Heart left ventricle (tissue), 16 donors: ENCODE data around the gene MGAM2. TPM values are rescaled to one million over a fixed set of nuclear protein-coding genes. Genes with fewer than 3 reads are reported as not detected.
"Not testable (repeated sequence)": the region's sequence is repeated elsewhere in the genome, so short reads cannot be mapped to it uniquely, and the experiment has no call there.

Experiments
- ATAC-seq, 4 donors: fragments of 200-7000 bp; cut with Tn5 transposase; one replicate each; pipeline ENCODE4 v1.9.1; 2020 to 2022; ENCODE audit warnings: moderate library complexity in 4 of 4, mild to moderate bottlenecking in 3 of 4, moderate number of reproducible peaks in 1 of 4
- DNase-seq, 5 donors: peaks; one replicate each; pipeline ENCODE4 v3.0.0-alpha.2; 2020
- H3K27ac ChIP-seq, 12 donors: fragments of 200-600 bp; sonication (generic) in 4 of 12; one replicate each; pipeline versions ENCODE4 v1.5.0 to v1.8.0; 2016 to 2022; ENCODE audit warnings: mild to moderate bottlenecking in 2 of 12
- H3K27me3 ChIP-seq, 9 donors: fragments of 200-600 bp; sonication (generic) in 2 of 9; one replicate each; pipeline versions ENCODE4 v1.5.1 to v1.8.0; 2016 to 2022; ENCODE audit warnings: mild to moderate bottlenecking in 3 of 9
- H3K36me3 ChIP-seq, 9 donors: fragments of 200-600 bp; sonication (generic) in 2 of 9; one replicate each; pipeline versions ENCODE4 v1.5.0 to v1.8.0; 2018 to 2022; ENCODE audit warnings: mild to moderate bottlenecking in 2 of 9
- H3K4me1 ChIP-seq, 12 donors: fragments of 200-600 bp; sonication (generic) in 4 of 12; one replicate each; pipeline versions ENCODE4 v1.5.0 to v1.8.0; 2016 to 2022; ENCODE audit warnings: mild to moderate bottlenecking in 3 of 12
- H3K4me3 ChIP-seq, 12 donors: fragments of 200-600 bp; sonication (generic) in 4 of 12; one replicate each; pipeline versions ENCODE4 v1.5.0 to v1.8.0; 2017 to 2022; ENCODE audit warnings: mild to moderate bottlenecking in 9 of 12, moderate library complexity in 4 of 12
- H3K9me3 ChIP-seq, 12 donors: fragments of 200-600 bp; sonication (generic) in 4 of 12; one replicate each; pipeline versions ENCODE4 v1.5.0 to v1.8.0; 2016 to 2022; ENCODE audit warnings: mild to moderate bottlenecking in 1 of 12
- CTCF ChIP-seq, 12 donors: fragments of 200-600 bp; sonication (generic) in 4 of 12; IDR thresholded peaks; one replicate each; pipeline versions ENCODE4 v1.5.0 to v1.8.0; 2018 to 2022; ENCODE audit warnings: antibody characterized with exemption in 12 of 12, mild to moderate bottlenecking in 5 of 12
- POLR2A ChIP-seq, 2 donors: fragments of 450-650 bp; IDR thresholded peaks; one replicate each; pipeline ENCODE4 v1.6.1; 2017; ENCODE audit warnings: antibody characterized with exemption in 2 of 2, mild to moderate bottlenecking in 2 of 2, moderate library complexity in 2 of 2
- WGBS, 4 donors: extraction: QIAGEN DNeasy Blood & Tissue Kit in 2 of 4; methylation state at CpG; one replicate each; pipeline versions ENCODE4 v1.1.5 to v1.1.7; 2013 to 2018; 5-methylcytosine and 5-hydroxymethylcytosine counted together
- intact Hi-C, 10 donors: fragments of 100-400 bp; cut with DNase I; formaldehyde crosslinking; loops; one replicate each; pipeline versions ENCODE4 v1.11.1 to v1.14.2; 2022
- polyA plus RNA-seq, 2 donors: library from polyadenylated mRNA; stranded (reverse); fragments of 200-250 nt; gene quantifications; one replicate each; pipeline ENCODE4 v1.2.3, GENCODE V29; 2013
- total RNA-seq, 9 donors: library from RNA; depleted of rRNA in 2 of 9; stranded (reverse); fragments of >200 nt in 2 of 9; fragmentation: NEBNext Ultra II Directional in 3 of 9; extraction: Animal tissue kit (Norgen Biotek cat#: 25700) in 3 of 9; gene quantifications; one replicate each; pipeline versions ENCODE4 v1.1.0 to v1.2.4, GENCODE V29; 2016 to 2023
- donor health status: ischemic (EF 13 %, LVEDD 7.1; RV severe dilation, severe dysfunction).
- donor health status: healthy with polysubstance abuse.
- donor health status: DM: no; HTN: yes; CAD: no.
- donor health status: DM: no; HTN: no; CAD: no.
- donor health status: ischemic (EF 25% LVEDD 6.9; RV normal size, moderate dysfunction).
- donor health status: ischemic (EF 25% LVEDD 5.7; RV mildly dilated, moderate dysfunction).
- donor health status: healthy.
- donor health status: DM: yes; HTN: yes; CAD: no.
- donor health status: ischemic (EF 35%, LVEDD 5.7; RV mildly dilated, moderate dysfunction).
- donor health status: nonischemic (EF 11% LVEDD 7.7; RV severe dilation, severe dysfunction).
- donor health status: DM: yes; HTN: yes; CAD: no.
- donor health status: PGD.
- donor health status: ischemic (EF 29% LVEDD 5.4; RV normal size, mild dysfunction).
- donor health status: nonischemic (EF 23%, LVEDD 6.1; RV moderate dilation, normal function).

Gene MGAM2
- total and polyA plus RNA-seq, 11 donors: 0.01 to 0.13 (median 0.07) TPM; not detected in 4

- Histone ChIP-seq H3K36me3 (no peaks in the 10 kb centered on the region), H3K27me3 (no peaks in the 10 kb centered on the region), H3K4me1 (no peaks in the 10 kb centered on the region), H3K9me3 (no peaks in the 10 kb centered on the region), H3K4me3 (no peak overlapping the region), H3K27ac (no peak overlapping the region)
- intact Hi-C loops: no loop called here
- ATAC-seq (no peak), DNase-seq (no peak)
- TF ChIP-seq POLR2A (IDR thresholded peaks at IDR 0.05) (no peak), CTCF (IDR thresholded peaks at IDR 0.05) (no peak)
- 59 to 74% (median 61%) methylated on average over 2 of the region's 2 CpGs for WGBS, 4 donors
These were observed 19.6 kb upstream of the MGAM2 start for GRCh38 chr7:142091961-142092360.

- no peak for DNase-seq
- Histone ChIP-seq H3K36me3 (no peaks in the 10 kb centered on the region), H3K9me3 (no peaks in the 10 kb centered on the region), H3K4me3 (no peak overlapping the region), H3K27ac (no peak overlapping the region), H3K27me3 (no peaks in the 10 kb centered on the region), H3K4me1 (no peaks in the 10 kb centered on the region)
- 73 to 85% (median 82%) methylated on average over 6 of the region's 6 CpGs for WGBS, 4 donors
- TF ChIP-seq POLR2A (IDR thresholded peaks at IDR 0.05) (no peak), CTCF (IDR thresholded peaks at IDR 0.05) (no peak)
- ATAC-seq: no peak
- intact Hi-C loops: no loop called here
These were observed 16.7 kb upstream of the MGAM2 start for GRCh38 chr7:142094861-142095260.

- Histone ChIP-seq H3K9me3 (no peaks in the 10 kb centered on the region), H3K27ac (no peak overlapping the region), H3K36me3 (no peaks in the 10 kb centered on the region), H3K4me3 (no peak overlapping the region), H3K27me3 (no peaks in the 10 kb centered on the region), H3K4me1 (no peaks in the 10 kb centered on the region)
- ATAC-seq (no peak), DNase-seq (no peak)
- TF ChIP-seq POLR2A (IDR thresholded peaks at IDR 0.05) (no peak), CTCF (IDR thresholded peaks at IDR 0.05) (no peak)
- intact Hi-C loops: loop anchor here in 1 of 10 donors (2.0 kb wide), 1 partner anchor 33 kb away; no protein-coding TSS in a partner anchor
- WGBS, 4 donors: 60 to 70% (median 61%) methylated on average over 5 of the region's 5 CpGs
These were observed 13.9 kb upstream of the MGAM2 start for GRCh38 chr7:142097571-142097970.

GRCh38 chr7:142098004-142098403, 13.5 kb upstream of the MGAM2 start:
- no peak for ATAC-seq

GRCh38 chr7:142099347-142099746, 12.2 kb upstream of the MGAM2 start:
- ATAC-seq, DNase-seq, H3K36me3 ChIP-seq, H3K4me3 ChIP-seq, H3K27me3 ChIP-seq, H3K4me1 ChIP-seq, intact Hi-C loops, H3K27ac ChIP-seq, H3K9me3 ChIP-seq: not testable (repeated sequence)
- WGBS, 4 donors: 44 to 71% (median 53%) methylated on average over 1 of the region's 1 CpG

More at GRCh38 chr7:142098004-142098403, 13.5 kb upstream of the MGAM2 start:
- no peaks in the 10 kb centered on the region for H3K27me3 ChIP-seq
- TF ChIP-seq CTCF (IDR thresholded peaks at IDR 0.05) (no peak), POLR2A (IDR thresholded peaks at IDR 0.05) (no peak)
- WGBS, 4 donors: 39 to 90% (median 43%) methylated on average over 1 to 2 of the region's 2 CpGs
- no peaks in the 10 kb centered on the region for H3K9me3 ChIP-seq
- H3K4me1 ChIP-seq: no peaks in the 10 kb centered on the region
- intact Hi-C loops: no loop called here
- no peak overlapping the region for H3K4me3 ChIP-seq
- no peak for DNase-seq
- no peak overlapping the region for H3K27ac ChIP-seq
- no peaks in the 10 kb centered on the region for H3K36me3 ChIP-seq
